Keratinocyte (primary cell): ENCODE data around the gene VTCN1. TPM values are rescaled to one million over a fixed set of nuclear protein-coding genes. Genes with fewer than 3 reads are reported as not detected.

ENCODE experiments used
- DNase-seq: peaks from one replicate; pipeline ENCODE4 v3.0.0-alpha.2; 2011; ENCODE audit warnings: low read depth, missing footprints, low spot score
- FAIRE-seq: peaks from 2 replicates; lab custom pipeline; 2011; peaks lifted over from hg19 to GRCh38; lab: Jason Lieb, UNC
- H2AFZ ChIP-seq: 2 replicates; pipeline ENCODE4 v1.6.0; 2012; ENCODE audit warnings: low read length, control low read depth, inconsistent platforms; ENCODE audit not compliant: control insufficient read depth
- H3K27ac ChIP-seq: 2 replicates; pipeline ENCODE4 v1.5.1; 2011; ENCODE audit warnings: low read length; ENCODE audit not compliant: control insufficient read depth, insufficient read depth
- H3K27me3 ChIP-seq: 3 replicates; pipeline ENCODE4 v1.6.0; 2011; ENCODE audit warnings: low read length; ENCODE audit not compliant: control insufficient read depth, insufficient read depth; ENCODE audit errors: extremely low read depth
- H3K36me3 ChIP-seq, 2 experiments: 2 replicates in 1 of 2; 3 replicates in 1 of 2; pipeline ENCODE4 v1.5.1; 2011; ENCODE audit warnings: low read length in 2 of 2, mild to moderate bottlenecking in 1 of 2; ENCODE audit not compliant: control insufficient read depth in 2 of 2, insufficient read depth in 2 of 2; ENCODE audit errors: extremely low read depth in 1 of 2
- H3K4me1 ChIP-seq: 3 replicates; pipeline ENCODE4 v1.5.1; 2011; ENCODE audit warnings: low read length; ENCODE audit not compliant: control insufficient read depth, insufficient read depth; ENCODE audit errors: extremely low read depth
- H3K4me2 ChIP-seq: 3 replicates; pipeline ENCODE4 v1.6.0; 2011; ENCODE audit warnings: low read depth, low read length; ENCODE audit not compliant: control insufficient read depth, insufficient read depth; ENCODE audit errors: extremely low read depth
- H3K4me3 ChIP-seq, 3 experiments: fragments of 200-600 bp in 1 of 3; sonication (generic) in 1 of 3; 2 replicates in 2 of 3; 3 replicates in 1 of 3; pipeline ENCODE4 v1.5.1; 2011 to 2016; ENCODE audit warnings: low read length in 3 of 3, mild to moderate bottlenecking in 3 of 3, control low read depth in 2 of 3, inconsistent platforms in 1 of 3, low read depth in 1 of 3, mixed read lengths in 1 of 3, mixed run types in 1 of 3, moderate library complexity in 1 of 3; ENCODE audit not compliant: control insufficient read depth in 2 of 3, insufficient read depth in 2 of 3; ENCODE audit errors: extremely low read depth in 1 of 3
- H3K79me2 ChIP-seq: 2 replicates; pipeline ENCODE4 v1.6.0; 2012; ENCODE audit warnings: low read length; ENCODE audit not compliant: control insufficient read depth, insufficient read depth
- H3K9ac ChIP-seq: 3 replicates; pipeline ENCODE4 v1.6.0; 2011; ENCODE audit warnings: low read length; ENCODE audit not compliant: control insufficient read depth, insufficient read depth; ENCODE audit errors: extremely low read depth
- H3K9me1 ChIP-seq: 3 replicates; pipeline ENCODE4 v1.6.0; 2011; ENCODE audit warnings: low read length; ENCODE audit not compliant: control insufficient read depth, insufficient read depth; ENCODE audit errors: extremely low read depth
- H3K9me3 ChIP-seq: 2 replicates; pipeline ENCODE4 v1.5.1; 2012; ENCODE audit warnings: low read depth, low read length; ENCODE audit not compliant: control insufficient read depth
- H4K20me1 ChIP-seq: 3 replicates; pipeline ENCODE4 v1.6.0; 2011; ENCODE audit warnings: low read length; ENCODE audit not compliant: control insufficient read depth, insufficient read depth; ENCODE audit errors: extremely low read depth
- EZH2 ChIP-seq: IDR thresholded peaks from one replicate; pipeline ENCODE4 v1.6.1; 2012; ENCODE audit warnings: inconsistent platforms, mild to moderate bottlenecking, low read length, moderate library complexity
- dilution Hi-C: fragments of 300-500 bp; cut with MboI; formaldehyde crosslinking; loops from one replicate; pipeline ENCODE4 v1.7.0; 2020; ENCODE audit warnings: low sequenced_read_pairs; ENCODE audit not compliant: extremely low pct_ligation_motif_present
- polyA plus RNA-seq, 5 experiments: library from polyadenylated mRNA; depleted of rRNA in 3 of 5; stranded (reverse) in 3 of 5; stranded (forward) in 1 of 5; unstranded in 1 of 5; fragments of >200 nt; gene quantifications; 1 replicate in 1 of 5; 2 replicates in 3 of 5; 3 replicates in 1 of 5; pipeline versions ENCODE4 v1.2.1 to v1.2.3, GENCODE V29; 2011 to 2012; ENCODE audit warnings: missing spikeins in 2 of 5, low read depth in 1 of 5, low replicate concordance in 1 of 5
- TF ChIP-seq, protein P1 (sequence below), 3 experiments: IDR thresholded peaks in 1 of 3; conservative IDR thresholded peaks in 1 of 3; optimal IDR thresholded peaks in 1 of 3; 2 replicates in 2 of 3; 3 replicates in 1 of 3; pipeline versions ENCODE3 to v1.5.1; 2011; ENCODE audit warnings: low read length in 3 of 3, mild to moderate bottlenecking in 3 of 3, moderate library complexity in 2 of 3, control low read depth in 1 of 3, inconsistent platforms in 1 of 3; ENCODE audit not compliant: insufficient read depth in 2 of 3; ENCODE audit errors: extremely low read depth in 1 of 3

VTCN1 gene
- polyA plus RNA-seq, 1 donor (not counting 4 experiments of a cell fraction or from before 2014, with no cell fraction given) = not detected

DNA sequence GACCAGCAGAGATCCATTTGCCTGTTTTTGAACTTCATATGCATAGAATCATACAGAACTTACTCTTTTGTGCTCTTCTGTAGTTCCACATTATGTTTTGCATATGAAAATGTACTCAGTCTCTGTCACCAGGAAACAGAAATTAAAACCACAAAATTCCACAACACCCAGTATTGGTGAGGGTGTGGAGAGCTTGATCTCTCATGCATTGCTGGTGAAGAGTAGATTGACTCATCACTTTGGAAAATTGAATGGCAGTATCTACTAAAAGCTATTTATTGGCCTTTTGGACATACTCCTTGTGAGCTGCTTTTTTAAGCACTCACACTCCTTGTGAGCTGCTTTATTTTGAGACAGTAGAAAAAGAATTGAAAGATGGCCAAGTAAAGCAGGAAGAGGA lies 43.3 kb downstream of the VTCN1 start:
- Histone ChIP-seq H3K9me1 (no peaks in the 10 kb centered on the region), H3K9me3 (no peaks in the 10 kb centered on the region), H3K4me2 (no peak overlapping the region), H3K27ac (no peak overlapping the region), H3K4me3 (no peak overlapping the region), H3K79me2 (no peaks in the 10 kb centered on the region), H2AFZ (no peak overlapping the region), H4K20me1 (no peaks in the 10 kb centered on the region), H3K36me3 (no peaks in the 10 kb centered on the region), H3K4me1 (no peaks in the 10 kb centered on the region), H3K9ac (no peak overlapping the region), H3K27me3 (no peaks in the 10 kb centered on the region)
- DNase-seq = no peak
- TF ChIP-seq, protein P1, sequence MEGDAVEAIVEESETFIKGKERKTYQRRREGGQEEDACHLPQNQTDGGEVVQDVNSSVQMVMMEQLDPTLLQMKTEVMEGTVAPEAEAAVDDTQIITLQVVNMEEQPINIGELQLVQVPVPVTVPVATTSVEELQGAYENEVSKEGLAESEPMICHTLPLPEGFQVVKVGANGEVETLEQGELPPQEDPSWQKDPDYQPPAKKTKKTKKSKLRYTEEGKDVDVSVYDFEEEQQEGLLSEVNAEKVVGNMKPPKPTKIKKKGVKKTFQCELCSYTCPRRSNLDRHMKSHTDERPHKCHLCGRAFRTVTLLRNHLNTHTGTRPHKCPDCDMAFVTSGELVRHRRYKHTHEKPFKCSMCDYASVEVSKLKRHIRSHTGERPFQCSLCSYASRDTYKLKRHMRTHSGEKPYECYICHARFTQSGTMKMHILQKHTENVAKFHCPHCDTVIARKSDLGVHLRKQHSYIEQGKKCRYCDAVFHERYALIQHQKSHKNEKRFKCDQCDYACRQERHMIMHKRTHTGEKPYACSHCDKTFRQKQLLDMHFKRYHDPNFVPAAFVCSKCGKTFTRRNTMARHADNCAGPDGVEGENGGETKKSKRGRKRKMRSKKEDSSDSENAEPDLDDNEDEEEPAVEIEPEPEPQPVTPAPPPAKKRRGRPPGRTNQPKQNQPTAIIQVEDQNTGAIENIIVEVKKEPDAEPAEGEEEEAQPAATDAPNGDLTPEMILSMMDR (optimal IDR thresholded peaks at IDR 0.05 in 1 of 3, IDR thresholded peaks at IDR 0.05 in 1 of 3, conservative IDR thresholded peaks at IDR 0.05 in 1 of 3; ENCODE audit: extremely low read depth in 1 of 3, insufficient read depth in 2 of 3, low read length in 3 of 3) = no peak
- TF ChIP-seq EZH2 = no peak
- dilution Hi-C loops = no loop called here
- no peak for FAIRE-seq

DNA sequence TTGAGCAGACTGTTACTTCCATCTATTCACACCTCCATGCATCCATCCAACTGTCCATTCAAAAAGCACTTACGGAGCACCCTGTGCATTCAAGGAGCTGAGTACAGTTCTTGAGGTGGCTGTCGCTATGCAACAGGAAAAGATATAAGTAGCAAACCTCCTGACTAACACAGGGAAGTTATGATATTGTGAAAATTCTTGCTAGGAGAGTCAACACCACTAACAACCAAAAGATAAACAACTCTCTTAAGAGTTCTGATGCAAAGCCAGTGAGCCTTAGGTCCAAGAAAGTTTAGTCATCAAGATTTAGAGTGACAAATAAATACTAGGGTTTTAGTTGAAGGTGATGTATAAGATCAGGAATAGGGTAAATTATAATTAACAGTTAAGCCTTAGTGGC lies 44.7 kb downstream of the VTCN1 start:
- H3K4me3 ChIP-seq = no peak overlapping the region

More for the DNA sequence above, 44.7 kb downstream of the VTCN1 start:
- no peak overlapping the region for H3K9ac ChIP-seq
- H3K79me2 ChIP-seq = no peaks in the 10 kb centered on the region
- no peak overlapping the region for H3K4me2 ChIP-seq
- no peaks in the 10 kb centered on the region for H3K36me3 ChIP-seq
- H4K20me1 ChIP-seq = no peaks in the 10 kb centered on the region
- no peak overlapping the region for H3K27ac ChIP-seq
- TF ChIP-seq, protein P1 (optimal IDR thresholded peaks at IDR 0.05 in 1 of 3, IDR thresholded peaks at IDR 0.05 in 1 of 3, conservative IDR thresholded peaks at IDR 0.05 in 1 of 3; ENCODE audit: extremely low read depth in 1 of 3, insufficient read depth in 2 of 3, low read length in 3 of 3) = no peak
- TF ChIP-seq EZH2 = no peak
- H2AFZ ChIP-seq = no peak overlapping the region
- no peak for FAIRE-seq
- H3K9me3 ChIP-seq = no peaks in the 10 kb centered on the region
- H3K9me1 ChIP-seq = no peaks in the 10 kb centered on the region
- no peaks in the 10 kb centered on the region for H3K27me3 ChIP-seq
- dilution Hi-C loops = no loop called here
- DNase-seq = no peak
- H3K4me1 ChIP-seq = no peaks in the 10 kb centered on the region
